Measurements from ENCODE around the gene MICAL3.

DNA sequence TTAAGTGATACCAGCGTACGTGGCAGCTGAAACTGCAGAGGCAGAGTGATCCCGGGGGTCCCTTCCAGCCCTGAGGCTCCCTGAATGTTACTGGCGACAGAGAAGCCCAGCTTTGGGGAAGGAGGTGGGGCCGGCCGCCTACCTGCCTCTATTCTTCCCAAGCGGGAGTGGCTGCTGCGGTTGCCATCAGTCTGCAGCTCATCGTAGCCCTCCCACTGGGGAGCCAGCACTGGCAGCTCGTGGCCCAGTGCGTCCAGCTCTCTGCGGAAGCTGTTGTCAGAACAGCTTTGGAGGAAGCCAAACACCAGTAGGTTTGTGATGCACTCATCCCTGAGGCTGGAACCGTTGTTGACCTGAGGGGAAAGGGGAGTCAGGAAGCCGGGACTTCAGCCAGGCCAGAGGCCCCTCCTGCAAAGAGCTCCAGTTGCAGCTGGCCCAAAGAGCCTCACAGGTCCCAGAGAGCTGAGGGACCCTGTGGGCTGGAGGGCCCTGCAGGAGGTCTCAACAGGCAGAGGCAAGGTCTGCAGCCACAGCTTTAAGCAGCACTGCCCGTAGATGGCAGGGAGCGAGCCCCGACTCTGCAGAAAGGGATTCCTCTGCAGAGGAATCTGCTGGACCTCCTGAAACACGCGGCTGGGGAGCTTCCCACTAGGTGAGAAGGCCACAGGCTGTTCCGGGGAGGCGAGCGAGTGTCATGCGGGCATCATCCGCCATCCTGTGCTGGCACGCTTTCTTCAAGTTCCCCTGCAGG is 280.5 kb downstream of the MICAL3 start:
- TF ChIP-seq, protein P1, sequence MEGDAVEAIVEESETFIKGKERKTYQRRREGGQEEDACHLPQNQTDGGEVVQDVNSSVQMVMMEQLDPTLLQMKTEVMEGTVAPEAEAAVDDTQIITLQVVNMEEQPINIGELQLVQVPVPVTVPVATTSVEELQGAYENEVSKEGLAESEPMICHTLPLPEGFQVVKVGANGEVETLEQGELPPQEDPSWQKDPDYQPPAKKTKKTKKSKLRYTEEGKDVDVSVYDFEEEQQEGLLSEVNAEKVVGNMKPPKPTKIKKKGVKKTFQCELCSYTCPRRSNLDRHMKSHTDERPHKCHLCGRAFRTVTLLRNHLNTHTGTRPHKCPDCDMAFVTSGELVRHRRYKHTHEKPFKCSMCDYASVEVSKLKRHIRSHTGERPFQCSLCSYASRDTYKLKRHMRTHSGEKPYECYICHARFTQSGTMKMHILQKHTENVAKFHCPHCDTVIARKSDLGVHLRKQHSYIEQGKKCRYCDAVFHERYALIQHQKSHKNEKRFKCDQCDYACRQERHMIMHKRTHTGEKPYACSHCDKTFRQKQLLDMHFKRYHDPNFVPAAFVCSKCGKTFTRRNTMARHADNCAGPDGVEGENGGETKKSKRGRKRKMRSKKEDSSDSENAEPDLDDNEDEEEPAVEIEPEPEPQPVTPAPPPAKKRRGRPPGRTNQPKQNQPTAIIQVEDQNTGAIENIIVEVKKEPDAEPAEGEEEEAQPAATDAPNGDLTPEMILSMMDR (IDR thresholded peaks at IDR 0.05), result no peak
- TF ChIP-seq POLR2A (IDR thresholded peaks at IDR 0.05) (no peak), EP300 (IDR thresholded peaks at IDR 0.05) (no peak)

Measured in tibial nerve (tissue), 4 donors.